H1 (cell line): ENCODE measurements around the gene PAX9.

Source experiments
- CTCF ChIP-seq, 3 experiments: IDR thresholded peaks; 1 replicate in 2 of 3; 2 replicates in 1 of 3; pipeline versions ENCODE4 v1.5.1 to v1.6.1; 2011; ENCODE audit warnings: low read length in 3 of 3, mild to moderate bottlenecking in 3 of 3, inconsistent platforms in 2 of 3, low read depth in 1 of 3, moderate library complexity in 1 of 3; ENCODE audit not compliant: insufficient read depth in 1 of 3; ENCODE audit errors: control extremely low read depth in 1 of 3
- FOSL1 ChIP-seq: IDR thresholded peaks from 2 replicates; pipeline ENCODE4 v1.6.1; 2011; ENCODE audit warnings: mild to moderate bottlenecking, low read depth, low read length, moderate library complexity; ENCODE audit not compliant: insufficient read depth
- POLR2A ChIP-seq, 2 experiments: IDR thresholded peaks; 1 replicate in 1 of 2; 2 replicates in 1 of 2; pipeline ENCODE4 v1.6.1; 2011; ENCODE audit warnings: low read depth in 2 of 2, low read length in 2 of 2, mild to moderate bottlenecking in 2 of 2; ENCODE audit errors: control extremely low read depth in 1 of 2
- RAD21 ChIP-seq, 2 experiments: IDR thresholded peaks in 1 of 2; conservative IDR thresholded peaks in 1 of 2; 2 replicates each; pipeline ENCODE4 v1.6.1; 2011; ENCODE audit warnings: low read depth in 2 of 2, low read length in 2 of 2, improper control_type of control experiment in 1 of 2, inconsistent platforms in 1 of 2, mild to moderate bottlenecking in 1 of 2, moderate library complexity in 1 of 2
- RFX5 ChIP-seq: IDR thresholded peaks from 2 replicates; pipeline ENCODE4 v1.6.1; 2011; ENCODE audit warnings: low read depth, low read length, improper control_type of control experiment, borderline replicate concordance
- SIRT6 ChIP-seq: IDR thresholded peaks from one replicate; pipeline ENCODE4 v1.7.1; 2012; ENCODE audit warnings: low read length, inconsistent platforms
- TBP ChIP-seq: IDR thresholded peaks from 2 replicates; pipeline ENCODE4 v1.6.1; 2011; ENCODE audit warnings: low read depth, low read length, improper control_type of control experiment

GRCh38 chr14:36726128-36726527 is 64.5 kb downstream of the PAX9 start:
- TF ChIP-seq POLR2A (IDR thresholded peaks at IDR 0.05; ENCODE audit: control extremely low read depth in 1 of 2, low read depth in 2 of 2, low read length in 2 of 2) (no peak), TBP (no peak), RAD21 (IDR thresholded peaks at IDR 0.05 in 1 of 2, conservative IDR thresholded peaks at IDR 0.05 in 1 of 2; ENCODE audit: low read depth in 2 of 2, low read length in 2 of 2) (no peak), CTCF (IDR thresholded peaks at IDR 0.05; ENCODE audit: control extremely low read depth in 1 of 3, insufficient read depth in 1 of 3, low read depth in 1 of 3, low read length in 3 of 3) (no peak), FOSL1 (no peak), SIRT6 (no peak), RFX5 (no peak)
